HG03045 (cell line): ENCODE measurements around the gene TAF1B.
"Not testable (repeated sequence)": the region's sequence is repeated elsewhere in the genome, so short reads cannot be mapped to it uniquely, and the experiment has no call there.

ENCODE experiments used
- ATAC-seq: cut with Tn5 transposase; IDR thresholded peaks from one replicate; pipeline ENCODE4 v1.9.1; 2021; ENCODE audit warnings: mild to moderate bottlenecking, moderate library complexity; ENCODE audit not compliant: unreplicated experiment

TAF1B gene

DNA sequence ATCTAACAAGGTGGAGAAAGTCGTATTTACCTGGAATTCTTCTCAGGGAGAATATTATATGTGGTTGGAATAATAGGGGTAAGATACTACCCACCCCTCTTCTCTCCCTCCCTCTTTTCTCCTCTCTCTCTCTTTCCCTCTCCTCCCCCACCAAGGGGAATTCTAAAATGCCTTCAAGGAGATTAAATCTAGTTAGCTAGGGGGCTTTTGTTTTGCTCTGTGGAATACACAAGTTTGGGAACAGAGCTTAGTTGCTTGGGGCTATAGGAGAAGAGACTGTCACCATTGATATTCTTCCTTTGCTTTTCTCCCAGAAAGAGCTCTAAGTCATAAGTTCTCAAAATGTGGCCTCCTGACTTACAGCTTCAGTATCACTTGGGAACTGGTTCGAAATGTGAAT, 34.5 kb downstream of the TAF1B start:
- ATAC-seq = no peak

DNA sequence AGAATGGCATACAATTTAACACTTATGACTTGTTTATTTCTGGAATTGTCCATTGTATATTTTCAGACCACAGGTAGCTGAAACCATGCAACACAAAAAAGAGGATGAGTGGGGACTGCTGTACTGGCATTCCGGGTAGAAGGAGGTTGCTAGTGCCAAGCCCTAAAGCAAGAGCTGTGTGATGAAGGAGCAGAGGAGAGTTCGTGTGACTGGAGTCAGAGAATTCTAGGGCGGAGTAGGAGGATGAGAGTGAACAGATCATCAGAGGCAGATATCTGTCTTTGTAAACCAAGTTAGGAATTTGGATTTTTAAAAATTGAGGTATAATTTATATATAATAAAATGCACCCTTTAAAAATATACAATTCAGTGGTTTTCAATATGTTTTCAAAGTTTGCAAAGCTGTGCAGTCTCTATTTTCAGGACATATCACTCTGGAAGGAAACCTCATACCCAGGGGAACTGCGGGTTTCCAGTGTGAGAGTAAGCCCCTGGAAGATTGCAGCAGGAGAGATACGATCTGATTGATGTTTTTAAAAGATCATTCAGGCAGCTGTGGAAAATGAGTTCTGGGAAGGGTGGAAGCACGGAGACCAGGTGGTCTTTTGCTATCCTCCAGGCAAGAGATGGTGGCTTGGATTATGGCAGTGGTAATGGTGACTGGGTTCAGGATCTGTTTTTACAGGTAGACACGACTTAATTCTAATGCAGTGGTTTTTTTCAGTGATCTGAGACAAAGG, 36.4 kb downstream of the TAF1B start:
- ATAC-seq = no peak

DNA sequence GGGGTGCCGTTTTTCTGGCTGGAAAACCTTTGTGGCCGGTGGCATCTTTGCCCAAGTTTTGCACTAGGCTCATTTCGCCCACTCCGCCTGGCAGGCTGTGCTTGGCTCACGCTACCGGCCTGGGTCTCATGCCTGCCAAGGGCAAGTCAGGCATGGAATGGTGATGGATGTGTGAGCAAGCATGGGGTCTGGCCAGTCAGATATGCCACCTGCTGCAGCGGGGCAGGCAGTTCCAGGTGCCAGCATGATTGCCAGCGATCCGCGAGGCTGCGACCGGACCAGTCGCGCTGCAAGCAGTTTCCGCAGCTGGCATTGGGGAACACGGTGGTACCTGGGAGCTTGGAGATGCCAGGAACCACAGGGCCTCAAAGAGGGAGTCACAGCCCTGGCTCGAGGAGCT, 40.6 kb downstream of the TAF1B start:
- no peak for ATAC-seq

DNA sequence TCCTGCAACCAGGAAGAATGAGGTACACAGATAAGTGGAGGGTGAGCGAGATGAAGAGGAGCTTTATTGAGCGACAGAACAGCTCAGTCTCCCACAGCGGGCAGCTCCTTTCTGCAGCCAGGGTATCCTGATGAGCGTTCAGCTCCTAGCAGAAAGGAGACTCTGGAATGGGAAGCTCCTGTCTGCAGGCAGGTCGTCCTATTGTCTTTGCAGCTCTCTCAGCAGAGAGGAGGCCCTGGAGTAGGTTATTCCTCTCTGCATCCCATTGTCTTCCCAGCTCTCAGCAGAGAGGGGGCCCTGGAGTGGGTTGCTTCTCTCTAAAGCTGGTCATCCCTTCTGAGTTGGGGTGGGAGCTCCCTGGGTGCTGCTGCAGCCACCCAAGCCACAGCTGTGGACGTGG, 41.2 kb downstream of the TAF1B start:
- ATAC-seq = no peak

DNA sequence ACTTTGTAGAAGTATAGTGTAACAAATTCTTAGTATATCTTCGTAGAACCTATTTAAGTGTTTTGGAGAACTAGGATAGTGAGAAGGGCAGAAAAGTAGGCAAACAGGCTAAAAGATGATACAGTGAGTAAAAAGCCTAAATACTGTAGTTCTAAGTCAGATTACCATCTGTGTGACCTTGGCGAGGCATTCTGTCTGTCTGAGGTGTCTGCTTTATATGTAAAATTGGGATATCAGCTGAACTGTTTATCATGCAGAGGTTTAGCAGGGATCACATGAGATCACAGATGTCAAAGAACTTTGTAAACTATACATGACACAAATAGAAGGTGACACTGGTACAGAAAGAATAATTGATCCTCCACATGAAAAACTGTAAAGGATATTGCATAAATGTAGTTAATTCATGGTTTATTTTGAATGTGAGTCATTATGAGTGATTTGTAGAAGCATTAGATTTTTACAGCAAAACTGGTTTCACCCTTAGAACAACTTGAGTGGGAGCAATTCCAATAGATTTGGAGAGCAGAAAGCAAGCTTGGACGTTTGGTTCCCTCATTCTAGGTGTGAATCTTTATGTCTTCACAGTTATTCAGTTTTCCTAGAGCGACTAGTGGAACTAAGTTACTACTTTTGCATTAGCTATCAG, 41.9 kb downstream of the TAF1B start:
- ATAC-seq = no peak

DNA sequence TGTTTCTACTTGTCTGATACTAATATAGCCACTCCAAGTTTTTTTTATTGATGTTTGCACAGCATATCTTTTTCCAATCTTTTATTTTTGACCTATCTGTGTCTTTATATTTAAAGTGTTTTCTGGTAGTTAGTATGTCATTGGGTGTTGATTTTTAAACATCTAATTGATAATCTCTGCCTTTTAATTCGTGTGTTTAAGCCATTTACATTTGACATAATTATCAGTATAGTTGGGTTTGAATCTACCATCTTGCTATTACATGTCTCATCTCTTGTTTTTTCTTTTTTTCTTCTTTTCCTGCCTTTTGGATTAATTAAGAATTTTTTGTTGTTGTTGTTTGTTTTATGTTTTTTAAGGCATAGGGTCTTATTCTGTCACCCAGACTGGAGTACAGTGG, 44.2 kb downstream of the TAF1B start:
- no peak for ATAC-seq

DNA sequence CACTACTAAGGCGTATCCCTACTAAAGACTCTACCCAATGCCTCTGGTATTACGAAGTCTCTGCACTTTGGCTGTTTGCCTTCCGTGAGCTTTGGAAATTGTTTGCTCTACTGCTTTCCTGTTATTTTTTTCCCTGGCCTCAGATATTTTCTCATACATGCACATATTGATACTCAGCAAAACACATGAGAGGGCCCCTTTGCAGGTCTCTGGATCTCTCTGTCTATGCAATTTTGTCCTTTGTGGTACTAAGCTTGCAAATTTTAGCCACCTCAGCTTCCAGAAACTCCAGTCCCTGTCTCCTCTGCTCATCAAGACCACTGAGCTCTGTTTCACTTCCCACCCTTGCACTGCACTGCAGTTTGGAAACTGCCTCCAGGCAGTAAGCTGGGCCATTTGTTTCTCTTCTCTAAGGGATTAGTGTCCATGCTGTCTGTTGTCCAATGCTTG, 46.6 kb downstream of the TAF1B start:
- no peak for ATAC-seq

DNA sequence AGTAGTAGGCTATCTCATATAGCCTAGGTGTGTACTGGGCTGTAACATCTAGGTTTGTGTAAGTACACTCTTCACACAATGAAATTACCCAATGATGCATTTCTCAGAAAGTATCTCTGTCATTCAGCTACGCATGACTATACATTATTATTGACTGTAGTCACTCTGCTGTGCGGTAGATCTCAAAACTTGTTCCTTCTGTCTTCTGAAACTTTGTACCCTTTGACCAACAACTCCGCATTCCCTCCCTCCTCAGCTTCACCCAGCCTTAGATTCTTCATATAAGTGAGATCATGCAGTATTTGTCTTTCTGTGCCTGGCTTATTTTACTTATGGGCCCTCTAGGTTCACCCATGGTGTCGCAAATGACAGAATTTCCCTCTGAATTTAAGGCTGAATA, 49.0 kb downstream of the TAF1B start:
- no peak for ATAC-seq

DNA sequence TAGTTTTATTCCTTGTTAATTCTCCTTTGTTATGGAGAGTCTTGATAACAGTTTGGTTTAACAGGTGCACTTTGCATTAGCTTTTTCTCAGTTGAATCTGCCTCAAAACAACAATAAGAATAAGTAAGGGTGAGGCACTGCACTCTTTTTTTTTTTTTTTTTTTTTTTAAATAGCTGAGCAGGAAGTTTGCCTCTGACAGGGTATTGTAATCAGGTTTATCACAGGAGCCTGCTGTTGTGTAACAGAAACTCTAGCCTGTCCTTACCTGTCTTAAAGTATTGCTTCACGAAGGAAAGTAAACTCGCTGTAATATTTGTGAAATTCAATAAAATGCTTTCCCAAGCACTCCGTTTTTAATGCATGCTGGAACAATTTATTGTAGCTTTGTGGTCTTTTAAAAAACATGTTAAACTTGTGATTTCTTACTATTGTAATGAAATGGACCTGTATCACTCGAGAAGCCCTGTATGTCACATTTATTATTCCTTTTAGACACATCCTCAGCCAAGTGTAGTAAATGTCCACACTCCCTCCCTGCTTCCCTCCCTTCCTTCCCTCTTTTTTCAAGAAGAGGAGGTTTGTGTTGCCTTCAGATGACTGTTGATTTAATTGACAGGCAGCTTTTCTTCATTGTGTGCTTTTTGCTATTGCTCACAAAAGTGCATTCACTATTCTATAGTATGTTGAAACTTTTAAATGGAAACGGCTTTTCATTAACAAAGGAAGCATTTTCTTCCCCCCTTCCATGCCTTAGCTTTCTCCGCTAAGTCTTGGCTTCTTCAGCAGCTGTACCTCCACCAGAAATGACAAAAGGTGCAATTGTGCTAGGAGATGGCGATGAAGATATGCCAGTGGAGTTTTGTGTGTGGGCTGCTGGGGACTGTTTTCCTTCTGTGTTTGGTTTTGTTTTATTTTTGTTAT, 52.7 kb downstream of the TAF1B start:
- no peak for ATAC-seq

DNA sequence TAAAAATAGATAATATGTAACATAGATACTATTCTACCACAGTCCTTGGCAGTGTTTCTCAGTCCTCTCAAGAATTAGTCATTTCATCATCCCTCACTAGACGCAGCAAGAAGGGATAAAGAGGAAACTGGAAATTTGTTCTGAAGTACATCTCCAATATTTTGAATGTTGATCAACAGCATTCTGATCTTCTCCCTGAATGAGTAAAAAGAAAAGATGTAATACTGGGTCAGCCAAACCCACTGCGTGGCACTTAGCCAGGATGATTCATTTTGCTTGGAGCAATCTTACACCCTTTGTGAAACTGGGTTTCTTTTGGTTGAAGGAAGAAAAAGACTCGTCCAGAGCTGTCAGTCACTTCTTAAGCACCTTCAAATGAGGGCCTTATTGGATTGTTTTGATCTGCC, 54.1 kb downstream of the TAF1B start:
- peak; percentile 68 for ATAC-seq

DNA sequence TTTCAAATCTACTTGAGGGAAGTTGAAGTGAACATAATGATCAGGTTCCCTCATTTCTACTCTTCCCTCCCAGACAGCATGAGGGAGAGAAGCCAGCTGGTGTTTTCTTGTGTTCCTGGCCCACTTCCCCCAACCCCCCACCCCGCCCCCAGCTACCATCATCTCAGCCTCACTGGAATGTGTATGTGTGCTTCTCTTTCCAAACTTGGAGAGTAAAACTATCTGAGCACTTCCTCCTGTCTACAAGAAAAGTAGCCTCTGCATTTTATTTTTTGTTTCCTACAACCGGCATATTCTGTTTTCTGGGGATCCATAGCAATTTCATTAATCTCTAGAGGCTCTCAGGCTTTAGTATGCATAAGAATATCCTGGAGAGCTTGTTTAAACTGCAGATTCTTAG, 54.6 kb downstream of the TAF1B start:
- ATAC-seq = no peak

DNA sequence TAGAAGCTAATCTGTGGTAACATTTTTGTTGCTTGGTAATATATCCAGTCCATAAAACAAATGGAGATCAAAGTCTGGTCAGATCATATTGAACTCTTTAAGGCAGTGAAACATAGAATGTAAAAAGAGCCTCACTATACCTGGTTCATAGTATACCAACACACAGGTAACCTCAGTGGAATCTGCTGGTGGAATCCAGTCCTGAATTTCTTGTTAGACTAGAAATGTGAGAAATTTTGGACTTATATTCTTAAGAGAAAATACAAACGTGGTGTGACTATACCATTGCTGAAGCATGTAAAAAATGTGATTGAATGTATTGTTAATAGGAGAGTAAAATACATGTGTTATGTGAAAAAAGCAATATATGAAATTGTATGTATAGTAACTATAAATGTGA, 62.1 kb downstream of the TAF1B start:
- ATAC-seq = no peak

DNA sequence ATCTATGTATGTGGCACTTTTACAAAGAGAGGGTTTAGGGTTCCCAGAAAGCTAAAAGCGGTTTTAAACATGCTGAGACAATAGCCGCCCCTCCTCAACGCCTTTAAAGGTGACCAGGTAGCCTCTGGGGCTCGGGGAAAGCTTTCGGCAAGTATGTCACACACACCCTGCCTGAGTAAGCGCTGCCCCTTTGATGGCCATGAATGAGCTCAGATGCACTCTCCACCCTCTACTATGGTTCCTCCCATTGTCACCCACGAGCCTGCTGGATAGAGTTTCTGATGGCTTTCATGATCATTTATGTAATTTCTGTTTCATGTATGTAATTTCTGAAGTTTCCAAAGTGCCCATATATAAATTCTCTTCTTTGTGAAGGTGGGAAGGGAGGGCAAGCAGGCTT, 64.1 kb downstream of the TAF1B start:
- no peak for ATAC-seq

DNA sequence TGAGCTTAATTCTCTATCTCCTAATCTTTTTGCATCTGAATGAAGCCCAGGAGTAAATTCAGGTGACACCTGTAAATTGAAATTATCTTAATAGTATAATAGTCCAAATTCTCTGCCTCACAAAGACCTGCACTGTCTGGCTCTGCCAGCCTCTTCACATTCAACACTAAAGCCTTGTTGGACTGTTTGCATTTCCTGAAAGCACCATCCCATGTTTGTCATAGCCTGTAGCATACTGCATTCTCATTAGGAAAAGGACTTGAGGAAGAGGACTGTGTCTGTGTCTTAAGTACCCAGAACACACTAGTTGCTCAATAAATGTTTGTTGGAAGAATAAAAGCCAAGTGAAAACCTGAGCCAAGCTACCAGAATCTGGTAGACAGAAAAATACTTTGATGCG, 65.4 kb downstream of the TAF1B start:
- no peak for ATAC-seq

DNA sequence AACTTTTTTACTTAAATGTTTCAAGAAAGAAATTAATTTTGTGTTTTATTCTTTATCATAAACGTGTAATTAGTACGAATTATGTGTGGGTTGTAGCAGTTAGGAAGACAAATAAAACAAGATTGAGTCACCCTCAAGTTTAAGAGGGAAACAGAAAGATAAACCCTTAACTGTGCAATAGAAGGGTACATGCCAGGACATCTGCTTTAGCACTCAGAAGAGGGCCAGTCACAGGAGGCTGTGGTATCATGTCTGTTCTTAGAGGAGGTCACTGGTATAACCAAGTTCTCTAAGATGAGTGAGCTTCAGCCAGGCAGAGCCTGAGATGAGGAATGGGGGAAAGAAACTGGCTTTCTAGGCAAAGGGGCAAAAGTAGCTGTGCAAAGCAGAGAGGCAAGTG, 65.8 kb downstream of the TAF1B start:
- ATAC-seq = no peak

DNA sequence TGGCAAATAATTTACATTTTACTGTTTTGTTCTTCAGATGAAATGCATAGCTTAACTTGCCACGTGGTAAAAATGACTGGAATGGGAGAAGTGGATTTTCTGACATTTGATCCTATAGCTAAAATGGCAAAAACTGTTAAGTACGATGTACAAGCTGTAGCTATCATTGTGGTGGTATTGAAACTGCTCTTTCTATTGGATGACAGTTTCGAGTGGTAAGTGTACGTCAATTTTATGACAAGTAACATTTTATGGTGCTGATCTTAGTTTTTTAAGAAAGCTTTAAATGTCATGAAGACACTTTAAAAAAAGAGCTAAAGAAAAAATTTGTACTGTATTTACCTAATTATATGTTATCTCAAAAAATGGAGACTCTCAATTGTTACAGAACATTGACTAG, 67.4 kb downstream of the TAF1B start:
- ATAC-seq = no peak

DNA sequence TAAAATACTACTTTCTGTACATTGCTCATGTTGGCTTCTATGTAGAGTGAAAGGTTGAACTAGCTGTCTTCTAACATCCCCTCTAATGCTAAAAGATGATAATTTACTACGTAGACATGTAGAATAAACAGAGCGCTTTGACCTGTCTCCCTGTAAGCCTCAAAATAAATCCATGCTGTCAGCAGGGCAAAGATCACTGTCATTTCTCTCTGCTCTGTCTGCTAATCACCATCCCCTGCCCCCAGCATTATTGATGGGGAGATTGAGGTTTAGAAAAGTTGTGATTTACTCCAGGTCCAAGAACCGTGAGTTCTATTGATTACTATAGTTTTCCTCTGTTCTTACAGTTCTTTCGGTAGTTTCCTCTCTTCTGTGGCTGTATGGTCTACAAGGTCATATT, 69.2 kb downstream of the TAF1B start:
- no peak for ATAC-seq

DNA sequence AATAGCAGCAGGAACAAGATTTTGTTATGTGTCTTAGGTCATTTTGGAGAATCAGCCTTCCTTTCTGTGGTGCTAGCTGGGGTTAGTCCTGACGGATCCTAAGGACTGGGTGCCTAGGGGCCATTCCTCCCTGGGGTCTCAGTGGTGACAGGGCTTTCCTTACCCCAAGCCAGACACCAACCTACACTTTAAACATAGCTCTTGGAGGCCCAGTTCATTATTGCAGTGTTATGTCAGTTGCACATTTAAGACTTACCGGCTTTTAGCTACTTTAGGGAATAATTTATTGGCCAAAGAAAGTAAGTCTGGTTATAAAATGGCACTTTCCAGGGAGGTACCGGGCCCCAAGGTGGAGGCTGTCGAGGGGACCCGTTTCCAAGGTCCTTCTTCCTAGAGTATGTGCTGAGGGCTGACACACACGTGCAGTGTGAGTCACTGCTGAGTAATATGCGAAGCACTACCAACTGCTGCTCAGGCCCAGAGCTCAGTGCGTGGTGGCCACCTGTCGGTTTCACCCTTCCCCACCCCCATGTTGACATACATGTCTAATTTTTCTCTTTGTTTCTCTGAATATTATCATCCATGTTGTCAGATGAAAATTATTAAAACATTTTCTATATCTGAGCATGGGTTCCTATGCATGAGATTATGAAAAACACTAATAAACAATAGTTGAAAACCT, 71.3 kb downstream of the TAF1B start:
- ATAC-seq = peak; percentile 99

DNA sequence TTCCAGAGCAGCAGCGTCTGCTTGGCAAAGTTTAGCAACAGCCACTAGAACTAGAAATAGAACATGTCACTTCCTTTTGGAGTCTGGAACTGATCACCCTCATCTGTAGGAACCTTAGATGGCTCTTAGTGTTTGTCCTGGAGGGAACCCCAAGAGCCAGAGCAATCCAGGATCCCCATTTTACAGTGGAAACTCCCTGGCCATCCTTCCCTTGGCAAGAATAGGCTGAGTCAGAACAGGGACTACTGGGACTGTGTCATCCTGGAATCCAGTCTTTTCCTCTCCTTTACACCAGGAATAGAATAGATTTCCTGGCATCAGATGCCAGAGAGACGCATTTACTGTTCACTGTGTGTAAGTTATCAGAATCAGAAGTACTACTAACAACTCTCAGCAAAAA, 75.0 kb downstream of the TAF1B start:
- no peak for ATAC-seq

DNA sequence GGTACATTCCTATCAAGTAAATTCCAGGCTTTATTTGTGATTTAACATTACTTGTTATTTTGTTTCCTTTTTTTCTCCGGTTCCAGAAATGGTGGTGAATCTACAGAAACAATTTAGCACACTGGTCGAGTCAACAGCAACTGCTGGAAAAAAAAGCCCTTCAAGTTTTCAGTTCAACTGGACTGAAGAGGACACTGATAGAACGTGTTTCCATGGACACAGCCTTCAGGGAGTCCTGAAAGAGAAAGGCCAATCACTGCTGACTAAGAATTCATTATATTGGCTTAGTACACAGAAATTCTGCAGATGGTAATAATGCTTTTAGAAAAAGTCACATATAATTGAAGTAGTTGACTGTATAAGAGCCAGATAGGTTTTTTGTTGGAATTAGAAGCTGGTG, 76.2 kb downstream of the TAF1B start:
- ATAC-seq = no peak

DNA sequence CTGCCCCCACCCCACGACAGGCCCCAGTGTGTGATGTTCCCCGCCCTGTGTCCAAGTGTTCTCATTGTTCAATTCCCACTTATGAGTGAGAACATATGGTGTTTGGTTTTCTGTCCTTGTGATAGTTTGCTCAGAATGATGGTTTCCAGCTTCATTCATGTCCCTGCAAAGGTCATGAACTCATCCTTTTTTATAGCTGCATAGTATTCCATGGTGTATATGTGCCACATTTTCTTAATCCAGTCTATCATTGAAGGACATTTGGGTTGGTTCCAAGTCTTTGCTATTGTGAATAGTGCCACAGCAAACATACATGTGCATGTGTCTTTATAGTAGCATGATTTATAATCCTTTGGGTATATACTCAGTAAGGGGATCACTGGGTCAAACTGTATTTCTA, 83.7 kb downstream of the TAF1B start:
- ATAC-seq = not testable (repeated sequence)
